Lower leg skin (tissue), 3 donors: Measurements from ENCODE around the gene RPAP2.

Experiments
- POLR2A ChIP-seq, 2 donors: fragments of 450-650 bp; IDR thresholded peaks; one replicate each; pipeline ENCODE4 v1.6.1; 2016 to 2017; ENCODE audit warnings: antibody characterized with exemption in 2 of 2, mild to moderate bottlenecking in 1 of 2, moderate library complexity in 1 of 2
- TF ChIP-seq, protein P1 (sequence below), 3 donors: fragments of 450-650 bp; IDR thresholded peaks; one replicate each; pipeline ENCODE4 v1.5.1; 2016; ENCODE audit warnings: antibody characterized with exemption in 3 of 3, mild to moderate bottlenecking in 3 of 3, moderate library complexity in 2 of 3

DNA sequence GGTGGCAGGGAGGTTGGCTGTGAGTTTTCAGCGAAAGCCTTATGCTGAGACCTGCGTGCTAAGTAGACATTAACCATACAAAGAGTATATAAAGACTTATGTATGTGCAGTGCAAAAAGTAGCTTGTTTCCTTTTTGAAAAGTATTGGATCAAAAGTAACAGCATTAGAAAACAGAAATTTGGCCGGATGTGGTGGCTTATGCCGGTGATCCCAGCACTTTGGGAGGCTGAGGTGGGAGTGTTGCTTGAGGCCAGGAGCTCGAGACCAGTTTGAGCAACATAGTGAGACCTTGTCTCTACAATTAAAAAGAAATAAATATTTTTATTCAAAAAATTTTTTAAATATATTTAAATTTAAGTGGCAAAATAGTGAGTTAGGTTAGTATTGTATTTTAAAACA, 2.2 kb downstream of the RPAP2 start:
- TF ChIP-seq, protein P1, sequence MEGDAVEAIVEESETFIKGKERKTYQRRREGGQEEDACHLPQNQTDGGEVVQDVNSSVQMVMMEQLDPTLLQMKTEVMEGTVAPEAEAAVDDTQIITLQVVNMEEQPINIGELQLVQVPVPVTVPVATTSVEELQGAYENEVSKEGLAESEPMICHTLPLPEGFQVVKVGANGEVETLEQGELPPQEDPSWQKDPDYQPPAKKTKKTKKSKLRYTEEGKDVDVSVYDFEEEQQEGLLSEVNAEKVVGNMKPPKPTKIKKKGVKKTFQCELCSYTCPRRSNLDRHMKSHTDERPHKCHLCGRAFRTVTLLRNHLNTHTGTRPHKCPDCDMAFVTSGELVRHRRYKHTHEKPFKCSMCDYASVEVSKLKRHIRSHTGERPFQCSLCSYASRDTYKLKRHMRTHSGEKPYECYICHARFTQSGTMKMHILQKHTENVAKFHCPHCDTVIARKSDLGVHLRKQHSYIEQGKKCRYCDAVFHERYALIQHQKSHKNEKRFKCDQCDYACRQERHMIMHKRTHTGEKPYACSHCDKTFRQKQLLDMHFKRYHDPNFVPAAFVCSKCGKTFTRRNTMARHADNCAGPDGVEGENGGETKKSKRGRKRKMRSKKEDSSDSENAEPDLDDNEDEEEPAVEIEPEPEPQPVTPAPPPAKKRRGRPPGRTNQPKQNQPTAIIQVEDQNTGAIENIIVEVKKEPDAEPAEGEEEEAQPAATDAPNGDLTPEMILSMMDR (IDR thresholded peaks at IDR 0.05), result no peak
- TF ChIP-seq POLR2A (IDR thresholded peaks at IDR 0.05), result no peak
